Loucy (cell line): ENCODE data around the gene METRNL.

ENCODE experiments used
- H2AFZ ChIP-seq: fragments of 200-600 bp; sonication (generic); 2 replicates; pipeline ENCODE4 v1.6.0; 2016; ENCODE audit warnings: antibody characterized with exemption, mild to moderate bottlenecking, low read length, moderate library complexity
- H3F3A ChIP-seq: fragments of 200-600 bp; 2 replicates; pipeline ENCODE4 v1.6.0; 2016; ENCODE audit warnings: antibody characterized with exemption, low read depth, mild to moderate bottlenecking
- H3K27me3 ChIP-seq: fragments of 200-600 bp; sonication (generic); 2 replicates; pipeline ENCODE4 v1.6.1; 2014; ENCODE audit warnings: low read length, mild to moderate bottlenecking; ENCODE audit not compliant: insufficient read depth, poor library complexity, severe bottlenecking
- H3K36me3 ChIP-seq: fragments of 200-600 bp; sonication (generic); 2 replicates; pipeline ENCODE4 v1.6.1; 2016; ENCODE audit warnings: low read length; ENCODE audit not compliant: insufficient read depth
- H3K4me1 ChIP-seq: fragments of 200-600 bp; sonication (generic); 2 replicates; pipeline ENCODE4 v1.5.1; 2014; ENCODE audit warnings: low read length, mild to moderate bottlenecking; ENCODE audit not compliant: insufficient read depth, poor library complexity, severe bottlenecking
- H3K4me2 ChIP-seq: fragments of 200-600 bp; sonication (generic); 2 replicates; pipeline ENCODE4 v1.6.0; 2014; ENCODE audit warnings: antibody characterized with exemption, low read length, low read depth, mild to moderate bottlenecking; ENCODE audit not compliant: poor library complexity, severe bottlenecking
- H3K4me3 ChIP-seq: fragments of 200-600 bp; sonication (generic); 2 replicates; pipeline ENCODE4 v1.5.1; 2014; ENCODE audit warnings: low read length, mild to moderate bottlenecking, mixed read lengths; ENCODE audit not compliant: poor library complexity, severe bottlenecking
- H3K79me2 ChIP-seq: fragments of 200-600 bp; sonication (generic); 2 replicates; pipeline ENCODE4 v1.6.1; 2014; ENCODE audit warnings: low read length; ENCODE audit not compliant: insufficient read depth
- H3K9ac ChIP-seq: fragments of 200-600 bp; sonication (generic); 2 replicates; pipeline ENCODE4 v1.6.0; 2014; ENCODE audit warnings: mild to moderate bottlenecking, low read depth, low read length, moderate library complexity; ENCODE audit not compliant: poor library complexity, severe bottlenecking
- H3K9me2 ChIP-seq: fragments of 200-600 bp; sonication (generic); replicated peaks from 2 replicates; pipeline ENCODE4 v1.6.1; 2016; ENCODE audit warnings: low read depth, low read length, mixed read lengths
- H3K9me3 ChIP-seq: fragments of 200-600 bp; sonication (generic); 2 replicates; pipeline ENCODE4 v1.6.1; 2014; ENCODE audit warnings: mild to moderate bottlenecking, antibody characterized with exemption, low read length, low read depth; ENCODE audit not compliant: insufficient read depth
- H4K20me1 ChIP-seq: fragments of 200-600 bp; sonication (generic); 2 replicates; pipeline ENCODE4 v1.6.0; 2014; ENCODE audit warnings: antibody characterized with exemption, low read length, mild to moderate bottlenecking; ENCODE audit not compliant: insufficient read depth, poor library complexity, severe bottlenecking
- CTCF ChIP-seq: fragments of 200-600 bp; sonication (generic); conservative IDR thresholded peaks from 2 replicates; pipeline ENCODE4 v1.5.1; 2014; ENCODE audit warnings: mild to moderate bottlenecking, antibody characterized with exemption, low read length
- EZH2phosphoT487 ChIP-seq: fragments of 200-600 bp; IDR thresholded peaks from 2 replicates; pipeline ENCODE4 v1.6.1; 2018; ENCODE audit warnings: antibody characterized with exemption, mild to moderate bottlenecking, moderate library complexity, borderline replicate concordance

Gene METRNL

DNA sequence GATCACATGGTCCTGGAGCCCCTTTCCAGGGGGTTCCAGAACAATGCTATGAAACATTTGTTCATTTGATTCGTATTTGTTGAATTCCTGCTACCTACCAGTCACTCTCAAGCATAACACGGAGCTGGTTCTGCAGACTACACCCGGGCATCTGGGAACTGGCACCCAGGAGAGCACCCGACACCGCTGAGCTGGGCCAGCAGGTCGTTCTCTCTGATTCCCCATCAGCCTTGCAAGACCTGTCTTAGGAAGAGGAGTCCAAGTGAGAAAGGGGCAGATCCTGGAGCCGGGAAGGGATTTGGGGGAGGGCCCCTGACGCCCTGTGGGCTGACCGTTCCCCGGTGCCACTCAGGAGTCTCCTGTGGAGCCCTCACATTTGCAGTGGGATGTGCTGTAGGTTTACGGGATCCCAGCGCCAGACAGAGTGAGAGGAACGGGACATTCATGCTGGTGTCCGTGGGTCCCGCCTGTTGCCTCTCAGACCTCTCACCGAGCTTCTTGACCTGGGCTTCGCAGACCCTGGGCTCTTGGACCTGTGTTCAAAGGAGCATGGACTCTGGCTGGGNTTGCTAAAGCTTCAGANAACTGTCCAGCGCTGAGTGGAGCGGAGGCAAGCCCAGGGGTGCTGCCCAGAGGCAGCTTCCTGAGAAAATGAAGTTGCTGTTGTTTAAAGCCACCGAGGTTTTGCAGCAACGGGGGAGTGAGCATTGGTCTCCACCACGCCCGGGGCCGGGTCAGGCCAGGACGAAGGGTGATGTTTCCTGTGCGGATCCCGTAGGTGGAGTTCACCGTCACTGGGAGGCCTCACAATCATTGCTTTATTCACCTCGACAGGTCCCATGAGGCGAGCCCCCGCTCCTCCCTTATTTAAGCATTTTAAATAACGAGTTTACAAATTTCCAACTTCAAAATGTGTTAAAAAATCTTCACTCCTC, 49.2 kb downstream of the METRNL start:
- H3K4me2 ChIP-seq, result no peak overlapping the region
- H3F3A ChIP-seq, result no peaks in the 10 kb centered on the region
- H3K4me1 ChIP-seq, result peaks cover 53% of the 10 kb centered on the region
- H2AFZ ChIP-seq, result no peak overlapping the region
- no peaks in the 10 kb centered on the region for H3K36me3 ChIP-seq
- TF ChIP-seq EZH2phosphoT487, result no peak
- no peaks in the 10 kb centered on the region for H4K20me1 ChIP-seq
- H3K9me2 ChIP-seq, result no peaks in the 10 kb centered on the region
- no peak overlapping the region for H3K4me3 ChIP-seq
- no peaks in the 10 kb centered on the region for H3K79me2 ChIP-seq
- no peaks in the 10 kb centered on the region for H3K27me3 ChIP-seq
- no peak overlapping the region for H3K9ac ChIP-seq
- no peaks in the 10 kb centered on the region for H3K9me3 ChIP-seq

GRCh38 chr17:83129676-83130075, 50.3 kb downstream of the METRNL start:
- Histone ChIP-seq H3K4me1 (peaks cover 45% of the 10 kb centered on the region), H3F3A (no peaks in the 10 kb centered on the region), H3K79me2 (no peaks in the 10 kb centered on the region), H3K9ac (no peak overlapping the region), H3K9me3 (no peaks in the 10 kb centered on the region), H3K27me3 (no peaks in the 10 kb centered on the region), H4K20me1 (no peaks in the 10 kb centered on the region), H3K9me2 (no peaks in the 10 kb centered on the region), H3K36me3 (no peaks in the 10 kb centered on the region), H3K4me2 (no peak overlapping the region), H2AFZ (no peak overlapping the region), H3K4me3 (no peak overlapping the region)
- TF ChIP-seq EZH2phosphoT487 (no peak), CTCF (no peak)

GRCh38 chr17:83131401-83132011, 52.1 kb downstream of the METRNL start:
- Histone ChIP-seq H2AFZ (no peak overlapping the region), H3K79me2 (no peaks in the 10 kb centered on the region), H4K20me1 (no peaks in the 10 kb centered on the region), H3K4me2 (no peak overlapping the region), H3K36me3 (no peaks in the 10 kb centered on the region), H3K4me1 (peaks cover 28% of the 10 kb centered on the region), H3K9me2 (no peaks in the 10 kb centered on the region), H3K4me3 (no peak overlapping the region), H3K27me3 (no peaks in the 10 kb centered on the region), H3F3A (no peaks in the 10 kb centered on the region), H3K9ac (no peak overlapping the region), H3K9me3 (no peaks in the 10 kb centered on the region)
- TF ChIP-seq CTCF (no peak), EZH2phosphoT487 (no peak)
